GM18505 (cell line): ENCODE data around the gene OPRL1.

Source experiments
- ATAC-seq: cut with Tn5 transposase; IDR thresholded peaks from one replicate; pipeline ENCODE4 v1.9.1; 2021; ENCODE audit not compliant: unreplicated experiment
- POLR2A ChIP-seq: IDR thresholded peaks from 4 replicates; pipeline ENCODE4 v1.6.1; 2011; ENCODE audit warnings: borderline replicate concordance; ENCODE audit not compliant: insufficient read depth, insufficient read length; ENCODE audit errors: extremely low read depth

The OPRL1 gene

DNA sequence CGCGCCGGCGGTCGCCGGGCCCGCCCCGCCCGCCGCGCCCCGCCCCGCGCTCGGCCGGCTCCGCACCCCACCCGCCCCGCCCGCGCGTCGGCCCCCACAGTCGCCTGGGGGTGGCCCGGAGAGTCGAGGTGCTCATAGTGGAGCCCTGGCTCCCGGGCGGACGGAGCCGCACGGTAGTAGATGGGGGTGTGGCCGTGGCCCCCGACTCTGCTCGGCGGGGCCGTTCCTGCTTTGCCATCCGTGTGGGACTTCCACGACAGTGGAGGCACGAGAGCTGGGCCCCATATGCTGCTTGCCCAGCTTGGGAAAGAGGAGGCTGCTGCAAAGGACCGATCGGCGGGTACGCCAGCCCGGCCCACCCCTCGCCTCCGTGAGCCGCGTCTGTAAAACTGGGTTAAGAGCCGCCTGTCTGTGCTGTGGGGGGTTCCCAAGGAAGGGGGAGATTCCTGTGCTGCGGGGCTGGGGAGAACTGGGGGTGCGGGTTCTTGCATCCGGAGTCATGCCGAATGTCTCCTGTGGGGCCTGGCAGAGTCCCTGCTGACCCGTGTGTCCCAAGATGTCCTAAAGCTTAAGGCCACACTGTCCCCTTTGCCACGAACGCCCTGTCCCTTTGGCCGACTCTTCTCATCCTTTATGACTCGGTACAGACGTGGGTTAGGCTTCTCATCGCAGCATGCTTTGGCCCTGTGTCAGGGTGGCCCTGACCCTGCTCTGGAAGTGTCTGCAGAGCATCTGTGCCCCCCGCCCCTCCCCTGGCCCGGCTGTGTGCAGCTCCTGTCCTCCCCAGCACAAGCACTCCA lies at the start of gene OPRL1:
TSS of gene OPRL1 (plus strand) at position 70 of the 800 bp plus-strand sequence. CDS start 12,639 bp downstream, outside the sequence.
- no peak for TF ChIP-seq POLR2A
- ATAC-seq: no peak

GRCh38 chr20:64030371-64031134 lies 49.3 kb upstream of the OPRL1 start:
- TF ChIP-seq POLR2A: no peak

DNA sequence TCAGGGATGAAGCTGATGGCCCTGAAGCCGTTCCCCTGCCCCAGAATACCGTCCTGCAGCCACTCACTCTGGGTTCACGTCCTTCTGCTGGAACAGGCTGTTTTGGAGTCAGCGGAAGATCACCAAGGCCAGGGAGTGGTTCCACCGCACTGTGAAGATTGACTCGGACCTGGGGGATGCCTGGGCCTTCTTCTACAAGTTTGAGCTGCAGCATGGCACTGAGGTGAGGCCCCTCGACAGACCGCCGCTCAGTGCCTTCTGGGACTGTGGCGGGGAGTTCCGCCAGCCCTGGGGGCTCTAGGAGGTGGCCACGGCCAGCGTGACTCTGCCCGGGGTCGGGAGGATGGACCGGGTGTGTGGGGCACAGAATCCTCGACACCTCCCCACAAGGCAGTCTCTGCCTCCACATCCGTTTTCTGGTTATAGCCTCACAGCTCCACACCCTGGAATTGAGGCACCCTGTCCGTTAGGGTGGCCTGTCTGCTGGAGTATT lies 48.0 kb upstream of the OPRL1 start:
- no peak for TF ChIP-seq POLR2A

More at GRCh38 chr20:64030371-64031134, 49.3 kb upstream of the OPRL1 start:
- ATAC-seq: no peak

GRCh38 chr20:64032706-64033624 lies 46.9 kb upstream of the OPRL1 start:
- no peak for TF ChIP-seq POLR2A
- ATAC-seq: no peak

More for the DNA sequence above, 48.0 kb upstream of the OPRL1 start:
- ATAC-seq: no peak

DNA sequence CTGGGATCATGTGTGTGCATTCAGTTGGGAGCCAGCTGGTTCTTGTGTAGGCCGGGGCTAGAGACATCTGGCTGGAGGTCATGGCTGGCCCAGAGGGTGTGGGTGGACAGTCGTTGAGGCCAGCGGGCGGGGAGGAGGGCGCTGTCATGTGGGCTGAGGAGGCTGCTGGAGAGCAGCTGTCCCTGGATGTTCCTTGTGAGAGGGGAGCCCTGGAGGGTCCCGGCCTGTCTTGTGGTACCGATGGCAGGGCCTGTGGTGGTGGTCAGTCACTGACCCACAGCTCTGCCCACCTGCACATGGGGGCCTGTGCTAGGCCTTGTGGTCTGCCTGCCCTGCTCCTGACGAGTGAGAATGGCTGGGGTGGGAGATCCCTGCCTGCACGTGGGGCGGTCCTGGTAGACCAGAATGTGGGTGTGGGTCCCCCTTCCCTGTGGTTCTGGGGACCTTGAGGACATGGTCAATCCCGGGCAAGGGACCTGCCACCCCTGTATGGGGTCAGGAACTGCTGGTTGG lies 45.8 kb upstream of the OPRL1 start:
- no peak for TF ChIP-seq POLR2A
- no peak for ATAC-seq

- ATAC-seq: no peak
- TF ChIP-seq POLR2A: no peak
These were observed 44.6 kb upstream of the OPRL1 start for GRCh38 chr20:64035066-64035932.

DNA sequence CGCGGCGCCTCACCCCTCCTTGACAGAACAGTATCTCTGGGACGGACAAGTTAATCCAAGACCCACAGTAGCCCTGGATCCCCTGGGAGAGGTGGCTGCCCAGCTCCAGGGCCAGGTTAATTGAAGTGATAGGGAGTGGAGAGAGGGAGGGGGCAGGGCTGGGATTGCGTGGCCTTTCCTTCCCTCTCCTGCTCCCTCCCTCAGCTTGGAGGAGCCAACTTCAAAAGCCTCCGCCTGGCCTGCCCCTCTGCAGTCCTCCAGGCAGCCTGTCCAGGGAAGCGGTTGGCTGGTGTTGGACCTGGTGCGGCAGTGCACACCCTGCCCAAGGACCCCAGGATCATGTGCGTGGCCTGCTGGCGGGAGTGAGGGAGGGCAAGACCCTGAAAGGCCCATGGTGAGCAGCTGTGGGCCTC lies 43.9 kb upstream of the OPRL1 start, which contains the start of gene C20orf204:
TSS of gene C20orf204 (plus strand) at position 250 of the 413 bp plus-strand sequence. CDS start at position 392, 142 bp downstream.
- TF ChIP-seq POLR2A: no peak
- no peak for ATAC-seq

DNA sequence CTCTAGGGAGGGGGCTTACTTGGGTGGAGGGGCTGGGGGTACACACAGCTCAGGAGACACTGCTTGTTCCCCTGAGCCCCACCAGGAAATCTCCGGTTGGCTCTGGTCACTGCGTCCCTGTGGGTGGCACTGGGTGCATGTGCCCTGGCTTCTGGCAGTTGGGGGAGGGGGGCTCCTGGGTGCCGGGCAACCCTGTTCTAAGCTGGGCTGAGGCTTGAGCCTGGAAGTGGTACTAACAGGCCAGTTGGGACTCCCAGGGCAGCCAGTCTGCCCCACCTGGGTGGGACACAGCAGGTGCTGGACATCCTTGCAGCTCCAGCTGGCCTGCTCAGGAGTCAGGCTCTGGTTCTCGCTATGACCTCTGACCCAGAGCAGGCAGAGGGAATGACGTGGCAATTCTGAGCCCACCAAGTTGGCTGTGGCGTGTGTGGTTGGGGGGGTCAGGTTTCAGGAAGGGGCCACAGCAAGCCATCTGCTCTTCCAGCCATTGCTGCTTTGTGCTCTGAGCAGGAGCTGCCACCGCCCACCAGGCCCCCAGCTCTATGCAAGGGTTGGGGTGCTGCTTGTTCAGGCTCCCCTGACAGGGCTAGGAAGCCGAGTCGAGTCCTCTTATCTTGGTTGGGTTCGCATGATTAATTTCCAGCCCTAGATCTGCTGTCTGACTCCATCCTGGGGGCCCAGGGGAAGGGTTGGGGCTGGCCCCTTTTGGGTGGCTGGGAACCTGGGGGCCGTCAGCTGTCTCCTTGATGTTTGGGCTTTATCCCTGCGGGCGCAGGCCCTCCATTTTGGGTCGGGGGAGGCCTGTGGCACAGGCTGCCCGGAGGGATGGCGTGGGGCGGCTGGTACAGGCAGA lies 43.3 kb upstream of the OPRL1 start:
- ATAC-seq: no peak
- TF ChIP-seq POLR2A: no peak

DNA sequence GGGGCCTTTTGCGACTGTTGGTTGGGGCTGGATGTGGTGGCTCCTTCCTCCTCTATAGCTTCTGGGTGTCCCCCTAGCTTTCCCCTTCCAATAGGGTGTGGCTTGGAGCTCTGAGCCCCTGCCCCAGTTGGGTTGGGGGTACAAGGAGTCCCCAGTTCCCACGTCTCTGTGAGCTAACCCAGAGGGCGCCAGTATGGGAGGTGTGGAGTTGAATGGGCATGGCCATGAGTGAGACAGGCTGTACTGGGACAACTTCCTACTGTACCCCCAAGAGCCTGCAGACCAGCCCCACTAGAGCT lies 42.7 kb upstream of the OPRL1 start:
- ATAC-seq: no peak
- no peak for TF ChIP-seq POLR2A

GRCh38 chr20:64037498-64038213 lies 42.2 kb upstream of the OPRL1 start:
- ATAC-seq: no peak
- no peak for TF ChIP-seq POLR2A

DNA sequence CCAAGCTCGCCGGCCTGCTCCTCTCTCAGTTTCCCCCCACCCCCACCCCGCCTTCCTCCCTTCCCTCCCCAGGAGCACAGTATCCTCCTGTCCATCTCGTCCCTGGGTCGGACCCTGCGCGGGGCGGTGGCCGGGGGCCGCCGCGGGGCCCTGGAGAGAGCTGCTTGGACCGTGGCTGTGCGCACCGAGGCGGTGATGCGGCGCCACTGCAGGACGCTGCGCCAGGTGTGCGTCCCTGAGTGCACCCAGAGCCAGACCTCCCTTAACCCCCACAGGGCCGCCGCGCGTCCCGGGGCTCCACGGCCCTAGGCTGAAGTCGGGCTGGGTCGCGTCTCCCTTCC lies 41.7 kb upstream of the OPRL1 start:
- no peak for TF ChIP-seq POLR2A
- ATAC-seq: peak; percentile 25
